Medulla oblongata (tissue), 1 donor: ENCODE measurements around the gene AKT1S1.

Experiments
- DNase-seq: peaks from one replicate; pipeline ENCODE4 v3.0.0-alpha.2; 2015; ENCODE audit errors: extremely low spot score

Gene AKT1S1

DNA sequence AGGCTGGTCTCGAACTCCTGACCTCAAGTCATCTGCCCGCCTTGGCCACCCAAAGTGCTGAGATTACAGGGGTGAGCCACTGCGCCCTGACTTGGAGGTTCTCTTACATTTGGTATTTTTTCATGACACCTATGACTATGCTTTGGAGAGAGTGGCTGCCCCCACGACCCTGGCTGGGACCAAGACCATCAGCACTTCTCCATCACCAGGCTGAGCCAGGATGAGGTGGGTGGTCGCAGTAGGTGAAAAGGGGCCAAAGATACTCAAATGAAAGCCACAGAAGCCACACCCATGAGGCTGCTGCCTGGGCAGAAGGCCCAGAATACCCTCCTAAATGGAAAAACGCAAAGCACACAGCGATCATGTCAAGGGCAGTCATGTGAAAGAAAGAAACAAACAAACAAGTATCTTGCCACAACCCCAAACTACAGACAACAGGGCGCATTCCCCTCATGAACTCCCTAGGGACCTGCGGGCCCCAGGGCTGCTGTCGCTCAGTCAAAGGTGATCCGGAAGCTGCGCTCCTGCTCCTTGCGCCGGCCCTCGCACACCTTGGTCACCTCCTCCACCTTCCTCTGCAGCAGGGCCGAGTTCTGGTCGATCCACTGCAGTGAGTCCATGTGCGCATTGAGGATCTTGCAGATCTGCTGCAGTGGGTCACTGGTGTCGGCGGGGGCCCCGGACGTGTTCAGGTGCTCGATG is 30.7 kb upstream of the AKT1S1 start:
- DNase-seq: no peak

DNA sequence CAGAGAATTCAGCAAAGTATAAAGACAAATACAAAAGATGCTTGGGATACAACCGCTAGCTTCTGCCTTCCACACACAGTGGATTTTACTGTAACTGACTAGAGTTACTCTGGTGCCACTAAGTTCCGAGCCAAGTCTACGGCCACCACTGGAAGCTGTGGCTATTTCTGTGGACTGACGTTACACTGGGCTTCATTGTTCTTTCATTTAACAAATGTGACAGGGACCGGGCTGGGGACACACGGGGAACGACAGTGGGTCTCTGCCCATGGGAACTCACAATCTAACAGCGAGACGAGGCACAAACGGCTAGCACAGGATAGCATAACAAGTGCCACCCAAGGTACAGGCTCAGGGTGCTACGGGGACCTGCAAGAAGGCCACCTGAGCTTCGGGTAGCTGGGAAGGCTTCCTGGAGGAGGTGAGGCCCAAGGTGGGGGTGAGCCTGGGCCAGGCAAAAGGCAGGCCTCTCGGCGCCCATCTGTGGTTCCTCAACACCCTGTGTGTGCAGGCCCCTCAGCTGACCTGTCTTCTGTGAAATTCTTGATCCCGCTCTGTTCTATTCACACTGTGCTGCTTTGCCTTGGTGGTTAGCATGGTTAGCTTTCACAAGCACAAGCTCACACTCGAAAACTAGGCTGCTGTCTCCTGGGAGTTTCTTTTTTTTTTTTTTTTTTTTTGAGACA is 29.9 kb upstream of the AKT1S1 start:
- peak; percentile 70 for DNase-seq

DNA sequence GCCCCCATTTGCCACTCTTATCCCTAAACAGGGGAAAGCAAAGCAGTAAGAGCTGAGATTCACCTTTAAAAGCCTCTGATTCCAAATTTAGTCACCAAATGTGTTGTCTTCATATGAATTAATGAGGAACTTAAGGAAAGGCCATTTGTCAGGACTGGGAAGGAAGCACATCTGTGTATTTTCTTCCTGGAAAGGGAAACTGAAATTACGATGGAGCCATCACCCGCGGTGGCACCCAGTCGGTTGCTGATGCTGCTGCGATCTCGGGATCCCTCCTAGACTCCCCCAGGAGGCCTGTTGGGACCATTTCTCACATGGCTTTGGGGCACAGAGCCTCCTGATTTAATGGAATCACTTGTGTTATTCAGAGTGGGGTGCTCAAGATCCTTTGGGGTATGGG is 27.0 kb upstream of the AKT1S1 start:
- no peak for DNase-seq

DNA sequence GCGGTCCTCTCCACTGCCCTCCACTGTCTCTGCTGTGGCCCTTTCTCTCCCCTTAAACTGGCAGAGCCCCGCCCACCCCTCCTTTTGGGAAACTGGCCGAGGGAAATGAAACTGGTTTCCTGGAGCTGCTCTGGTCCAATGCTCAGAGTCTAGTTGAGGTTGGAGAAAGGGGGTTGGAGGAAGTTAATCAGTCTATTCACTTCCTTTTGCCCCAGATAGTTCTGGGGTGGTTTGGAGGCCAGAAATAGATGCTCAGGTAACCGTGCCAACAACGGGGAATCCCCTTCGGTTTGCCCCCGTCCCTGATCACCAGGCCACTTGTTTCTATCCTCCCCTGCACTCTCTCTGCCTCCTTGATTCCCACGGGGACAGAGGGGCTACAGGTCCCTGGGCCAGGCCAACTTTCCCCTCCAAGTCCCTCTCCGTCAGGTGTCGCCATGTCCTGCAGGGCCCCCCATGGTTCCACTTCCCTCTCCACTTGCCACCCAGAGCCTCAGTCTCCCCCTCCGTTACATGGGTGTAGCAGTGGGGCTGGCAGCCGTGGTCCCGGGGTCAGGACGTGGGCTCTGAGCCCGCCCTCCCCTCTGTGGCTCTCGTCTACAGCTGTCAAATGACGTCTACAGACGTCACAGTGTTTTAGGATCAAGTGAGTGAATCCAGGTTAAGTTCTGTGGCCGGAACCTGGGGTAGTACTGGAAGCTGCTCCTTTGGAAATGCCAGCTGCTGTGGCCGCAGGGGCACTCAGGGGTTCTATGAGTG is 19.9 kb upstream of the AKT1S1 start, which contains the start of gene IL4I1:
TSS of gene IL4I1 (minus strand) at position 25 of the 759 bp plus-strand sequence. CDS start 727 bp downstream, outside the sequence.
- peak; percentile 70 for DNase-seq

DNA sequence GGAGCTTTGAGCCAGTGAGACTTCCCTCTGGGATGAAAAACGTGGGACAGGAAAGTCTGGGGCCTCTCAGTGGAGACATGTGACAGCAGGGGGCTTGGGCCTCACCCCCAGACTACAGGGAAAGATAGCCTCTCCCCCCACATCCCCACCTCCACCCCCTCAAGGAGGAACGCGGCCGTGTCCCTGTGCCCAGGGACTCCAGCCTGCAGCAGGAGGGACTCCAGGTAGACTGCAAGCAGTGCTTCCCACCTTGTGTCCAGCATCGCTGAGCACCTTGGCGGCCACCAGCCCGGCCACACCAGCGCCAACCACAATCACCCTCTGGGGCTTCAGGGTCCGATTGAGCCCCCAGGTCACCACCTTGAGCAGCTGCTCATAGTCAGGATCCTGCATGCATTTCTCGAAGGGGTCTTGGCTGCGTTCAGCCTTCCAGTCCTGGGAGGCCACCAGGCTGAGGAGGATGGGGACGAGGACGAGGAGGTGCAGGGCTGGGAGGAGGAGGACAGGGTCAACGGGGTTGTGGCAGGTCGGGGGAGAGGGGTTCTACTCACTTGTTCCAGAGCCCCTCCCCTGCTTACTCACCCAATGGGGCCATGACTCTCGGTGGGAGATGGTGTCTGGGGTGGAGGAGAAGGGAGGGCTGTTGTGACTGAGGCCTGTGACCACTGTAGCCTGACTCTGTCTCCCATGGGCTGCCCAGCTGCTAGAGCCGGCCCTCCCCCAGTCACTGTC is 18.6 kb upstream of the AKT1S1 start:
- no peak for DNase-seq

DNA sequence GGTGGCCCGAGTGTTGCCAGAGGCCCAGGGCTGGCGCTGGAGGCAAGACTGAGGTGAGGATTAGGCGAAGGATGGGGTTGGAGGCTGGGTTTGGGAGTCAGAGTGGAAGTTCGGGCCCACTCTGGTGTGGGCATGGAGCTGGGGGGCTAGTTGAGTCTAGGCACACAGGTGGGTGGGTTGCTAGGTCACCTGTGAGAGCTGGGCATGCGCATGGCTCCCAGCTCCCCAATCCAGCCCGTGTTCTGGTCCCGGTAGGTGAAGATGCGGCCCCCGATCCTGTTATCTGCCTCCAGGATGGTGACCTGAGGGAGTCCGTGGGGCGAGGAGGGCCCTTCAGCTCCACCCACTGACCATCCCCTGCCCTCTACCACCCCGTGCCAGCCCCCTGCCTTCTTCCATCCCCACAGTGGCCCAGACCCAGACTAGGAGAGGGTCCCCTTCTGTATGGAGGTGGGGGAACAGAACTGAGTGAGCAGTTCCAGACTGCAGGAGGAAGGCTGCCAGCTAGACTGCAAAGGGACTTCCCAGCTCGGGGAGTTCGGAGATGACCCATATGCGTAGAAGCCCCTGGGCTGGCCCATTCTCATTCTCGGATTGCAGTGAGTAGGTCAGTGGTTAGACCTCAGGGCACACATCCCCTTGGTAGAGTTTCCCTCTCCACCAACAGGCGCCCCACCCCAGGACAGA is 17.9 kb upstream of the AKT1S1 start:
- DNase-seq: no peak

DNA sequence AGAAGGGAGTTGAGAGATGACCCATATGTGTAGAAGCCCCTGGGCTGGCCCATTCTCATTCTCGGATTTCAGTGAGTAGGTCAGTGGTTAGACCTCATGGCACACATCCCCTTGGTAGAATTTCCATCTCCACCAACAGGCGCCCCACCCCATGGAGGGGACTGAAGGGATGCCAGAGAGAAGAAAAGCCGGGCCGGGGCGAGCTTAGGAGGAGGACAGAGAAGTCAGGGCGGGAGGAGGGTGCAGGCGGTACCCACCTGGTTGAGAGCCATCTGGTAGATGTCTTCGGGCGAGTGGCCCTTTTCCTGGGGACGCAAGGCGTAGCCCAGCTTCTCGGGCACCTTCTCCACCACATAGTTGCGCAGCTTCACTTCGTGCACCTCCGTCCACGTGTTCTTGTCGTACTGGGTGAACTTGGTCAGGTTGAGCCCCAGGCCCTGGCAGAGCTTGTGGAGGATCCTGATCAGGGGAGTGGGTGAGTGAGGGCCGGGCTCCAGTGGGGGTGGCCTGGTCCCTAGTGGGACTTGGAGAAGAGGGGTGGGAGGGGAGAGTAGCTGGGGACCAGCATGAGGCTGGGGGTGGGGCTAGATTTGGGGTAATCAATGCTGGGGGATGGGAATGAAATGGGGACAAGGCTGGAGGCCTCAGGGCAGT is 17.0 kb upstream of the AKT1S1 start:
- no peak for DNase-seq

GRCh38 chr19:49892716-49893115 is 15.6 kb upstream of the AKT1S1 start:
- DNase-seq: no peak

DNA sequence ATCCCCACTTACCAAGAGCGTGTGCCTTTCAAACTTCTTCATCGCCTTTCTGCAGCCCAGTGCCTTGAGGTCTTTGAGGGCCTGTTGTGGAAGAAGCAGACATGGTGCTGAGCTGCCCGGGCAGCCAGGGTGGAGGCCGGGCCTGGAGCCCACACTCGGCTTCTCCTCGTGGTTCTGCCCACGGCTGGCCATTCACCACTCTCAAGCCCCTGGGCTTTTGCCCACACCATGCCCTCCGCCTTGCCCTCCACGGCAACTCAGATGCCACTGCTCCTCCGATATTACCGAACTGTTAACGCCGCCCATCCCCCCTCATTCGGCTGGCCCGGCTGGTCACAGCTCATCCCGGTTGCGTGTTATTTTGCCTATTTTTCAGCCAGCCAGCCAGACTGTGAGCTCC is 14.2 kb upstream of the AKT1S1 start:
- no peak for DNase-seq

- no peak for DNase-seq
Observed at GRCh38 chr19:49890349-49891311, 13.5 kb upstream of the AKT1S1 start.

- DNase-seq: peak; percentile 66
Observed at GRCh38 chr19:49889687-49890348, 12.7 kb upstream of the AKT1S1 start.

- DNase-seq: no peak
Observed at GRCh38 chr19:49889038-49889686, 12.0 kb upstream of the AKT1S1 start.

- no peak for DNase-seq
Observed at GRCh38 chr19:49888510-49888824, 11.3 kb upstream of the AKT1S1 start.

- DNase-seq: no peak
Observed at GRCh38 chr19:49887665-49888509, 10.7 kb upstream of the AKT1S1 start.

DNA sequence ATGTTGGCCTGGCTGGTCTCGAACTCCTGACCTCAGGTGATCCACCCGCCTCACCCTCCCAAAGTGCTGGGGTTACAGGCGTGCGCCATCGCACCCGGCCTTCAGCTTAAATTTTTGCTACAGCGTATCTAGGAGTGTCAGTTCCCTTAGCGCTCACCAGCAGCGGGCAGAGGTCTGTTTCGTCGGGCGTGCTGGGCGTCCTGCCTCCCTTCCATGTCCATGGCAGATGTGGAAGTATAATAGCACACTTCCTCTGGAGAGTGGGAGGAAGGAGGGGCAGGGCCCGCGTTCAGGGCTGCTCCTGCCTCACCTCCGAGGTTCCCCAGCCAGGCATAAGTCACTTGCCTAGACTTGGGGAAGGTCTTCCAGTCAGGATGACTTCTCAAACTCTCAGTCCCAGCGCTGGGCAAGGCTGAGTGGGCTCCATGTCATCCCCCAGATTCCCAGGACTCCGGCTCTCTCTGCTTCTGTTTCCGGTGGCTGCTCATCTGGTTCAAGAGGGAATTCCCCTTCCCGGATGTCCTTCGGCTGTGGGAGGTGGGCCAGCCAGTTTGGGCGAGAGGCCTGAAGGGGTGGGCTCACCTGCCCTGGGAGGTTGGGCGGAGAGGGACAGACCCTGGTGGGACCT is 10.0 kb upstream of the AKT1S1 start:
- DNase-seq: no peak

DNA sequence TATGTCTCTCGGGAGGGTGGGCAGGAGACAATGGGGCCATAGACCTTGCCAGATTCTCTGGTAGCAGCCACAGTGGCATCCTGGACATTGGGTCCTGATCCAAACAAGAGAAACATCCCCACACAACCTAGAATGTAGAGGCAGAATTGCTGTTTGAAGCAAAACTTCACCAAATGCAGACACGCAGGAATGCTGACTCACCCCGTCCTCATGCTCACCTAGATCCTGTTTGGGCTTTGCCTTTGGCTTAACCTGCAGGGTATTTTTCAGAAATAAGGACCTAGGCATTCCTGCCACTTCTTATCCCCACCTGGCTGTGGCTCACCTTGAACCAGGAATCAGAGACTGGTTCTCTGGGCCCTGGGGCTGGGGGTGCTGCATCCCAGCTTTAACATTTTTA is 7.6 kb upstream of the AKT1S1 start:
- no peak for DNase-seq

DNA sequence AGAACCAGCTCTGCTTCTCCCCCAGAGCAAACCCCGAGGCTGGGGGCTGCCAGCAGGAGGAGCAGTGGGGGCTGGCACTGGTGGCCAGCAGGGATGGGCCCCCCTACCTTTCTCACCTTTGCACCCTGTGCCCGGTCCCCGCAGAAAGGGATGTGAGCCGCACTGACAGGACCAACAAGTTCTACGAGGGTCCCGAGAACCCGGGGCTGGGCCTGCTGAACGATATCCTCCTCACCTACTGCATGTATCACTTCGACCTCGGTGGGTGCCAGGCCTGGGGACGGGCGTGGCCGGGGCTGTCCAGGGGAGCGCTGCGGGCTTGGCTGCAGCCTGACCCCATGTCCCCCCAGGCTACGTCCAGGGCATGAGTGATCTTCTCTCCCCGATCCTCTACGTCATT is 7.0 kb upstream of the AKT1S1 start:
- DNase-seq: no peak
